Fibroblast of skin of right quadriceps (primary cell): ENCODE measurements around the gene SLC26A11.
"Not testable (repeated sequence)": the region's sequence is repeated elsewhere in the genome, so short reads cannot be mapped to it uniquely, and the experiment has no call there.

Source experiments
- DNase-seq: peaks from one replicate; pipeline ENCODE4 v3.0.0-alpha.2; 2013

SLC26A11 gene

DNA sequence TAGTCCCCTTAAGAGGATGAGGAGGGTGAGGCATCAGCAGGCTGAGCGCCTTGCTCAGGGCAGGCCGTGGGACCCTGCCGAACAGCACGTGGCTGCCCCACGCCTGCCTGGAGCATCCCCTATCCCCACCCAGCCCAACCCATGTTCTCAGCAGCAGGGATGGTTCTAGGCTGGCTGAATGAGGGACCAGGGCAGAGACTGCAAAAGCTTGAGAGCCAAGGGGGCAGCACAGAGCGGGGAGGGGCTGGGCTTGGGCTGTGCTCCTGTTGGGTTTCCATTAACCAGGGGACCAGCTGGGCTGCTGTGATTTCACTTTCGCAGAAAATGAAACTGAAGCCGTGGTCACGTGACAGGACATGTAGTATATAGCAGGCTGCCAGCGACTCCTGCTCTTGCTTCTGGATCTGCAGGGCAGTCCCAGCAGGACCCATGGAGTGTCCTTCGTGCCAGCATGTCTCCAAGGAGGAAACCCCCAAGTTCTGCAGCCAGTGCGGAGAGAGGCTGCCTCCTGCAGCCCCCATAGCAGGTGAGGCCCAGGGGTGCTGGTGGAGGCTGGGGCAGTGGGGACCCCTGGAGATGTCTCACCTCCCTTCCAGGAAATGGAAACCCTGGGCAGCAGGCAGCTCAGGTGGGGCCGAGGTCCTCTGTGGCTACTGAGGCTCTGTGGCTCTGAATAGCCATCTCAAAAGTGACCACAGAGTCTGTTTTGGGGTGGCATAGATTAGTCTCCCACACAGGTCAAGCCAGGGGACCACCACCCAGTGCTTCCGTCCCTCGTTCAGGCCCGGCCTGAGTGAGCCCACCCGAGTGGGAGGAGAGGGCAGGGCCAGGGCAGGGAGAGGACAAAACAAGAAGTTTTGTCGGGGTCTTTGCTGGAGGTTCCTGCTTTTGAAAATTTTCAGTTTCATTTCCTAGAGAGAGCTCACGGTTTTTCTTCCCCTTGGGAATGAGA lies 43.3 kb downstream of the SLC26A11 start:
- DNase-seq: peak; percentile 82

DNA sequence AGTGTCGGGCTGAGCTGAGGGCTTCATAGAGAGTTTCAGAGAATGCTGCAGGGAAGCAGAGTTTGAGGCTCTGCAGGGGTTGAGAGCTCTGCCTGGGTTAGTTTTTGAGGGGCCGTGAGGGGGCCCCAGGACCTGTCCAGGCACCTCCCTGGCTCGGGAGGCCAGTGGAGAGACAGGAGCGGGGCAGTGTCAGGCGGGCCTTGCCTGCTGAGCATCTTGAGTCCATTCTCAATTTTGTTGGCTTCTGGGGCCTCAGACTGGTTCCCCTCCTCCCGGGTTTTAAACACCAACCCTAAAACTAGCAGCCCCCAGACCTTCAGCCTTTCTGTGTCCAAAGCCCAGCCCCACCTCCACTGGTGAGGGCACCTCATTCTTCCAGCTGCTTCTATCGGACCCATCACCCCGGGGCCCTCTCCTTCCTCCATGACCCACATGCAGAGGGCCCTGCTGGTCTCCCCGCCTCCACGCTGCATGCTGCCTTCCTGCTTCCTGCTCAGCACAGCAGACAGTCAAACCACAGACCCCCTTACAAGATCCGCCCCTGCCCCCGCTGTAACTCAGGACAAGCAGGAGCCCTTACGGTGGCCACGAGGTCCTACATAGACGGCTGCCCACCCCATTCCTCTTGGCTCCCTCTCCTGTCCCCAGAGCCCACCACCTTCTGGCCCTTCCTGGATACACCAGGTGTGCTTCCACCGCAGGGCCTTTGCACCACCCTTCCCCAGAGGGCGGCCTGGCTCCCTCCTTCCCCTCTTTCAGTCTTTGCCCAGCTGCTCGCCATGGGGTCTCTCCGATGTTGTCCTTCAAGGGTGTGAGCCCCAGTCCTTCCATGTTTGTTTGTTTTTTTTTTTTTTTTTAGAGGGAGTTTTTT lies 44.2 kb downstream of the SLC26A11 start:
- DNase-seq: no peak

DNA sequence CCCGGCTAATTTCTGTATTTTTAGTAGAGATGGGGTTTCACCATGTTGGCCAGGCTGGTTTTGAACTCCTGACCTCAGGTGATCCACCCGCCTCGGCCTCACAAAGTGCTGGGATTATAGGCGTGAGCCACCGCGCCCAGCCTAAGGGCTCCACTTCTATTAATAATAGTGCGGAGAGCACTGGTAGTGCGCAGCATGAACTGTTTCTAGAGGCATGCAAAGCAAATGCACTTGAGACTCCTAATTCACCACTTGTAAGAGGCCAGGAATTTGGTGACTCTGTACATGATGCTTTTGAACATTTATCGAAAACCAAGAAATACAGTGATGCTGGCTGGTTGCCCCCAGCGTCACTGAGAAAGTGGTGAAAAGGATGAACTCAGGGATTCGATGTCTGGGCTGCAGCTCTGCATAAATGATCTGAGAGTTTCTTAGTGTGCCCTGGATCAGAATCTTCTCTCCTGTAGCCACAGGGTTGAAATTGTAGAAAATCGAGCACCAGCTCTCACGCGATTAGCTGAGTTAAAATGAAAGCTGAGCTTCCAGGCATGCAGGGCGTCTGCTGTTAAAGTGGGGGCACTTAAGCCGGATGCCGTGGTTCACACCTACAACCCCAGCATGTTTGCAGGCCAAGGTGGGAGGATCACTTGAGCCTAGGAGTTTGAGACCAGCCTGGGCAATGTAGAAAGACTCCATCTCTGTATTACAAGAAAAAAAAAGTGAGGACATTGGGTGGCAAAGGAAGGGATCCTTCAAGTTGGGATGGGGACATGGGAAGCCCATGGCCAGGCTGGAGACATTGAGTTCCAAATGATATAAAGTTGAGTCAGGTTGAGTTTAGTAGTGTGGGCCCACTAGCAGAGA lies 45.2 kb downstream of the SLC26A11 start:
- DNase-seq: no peak

DNA sequence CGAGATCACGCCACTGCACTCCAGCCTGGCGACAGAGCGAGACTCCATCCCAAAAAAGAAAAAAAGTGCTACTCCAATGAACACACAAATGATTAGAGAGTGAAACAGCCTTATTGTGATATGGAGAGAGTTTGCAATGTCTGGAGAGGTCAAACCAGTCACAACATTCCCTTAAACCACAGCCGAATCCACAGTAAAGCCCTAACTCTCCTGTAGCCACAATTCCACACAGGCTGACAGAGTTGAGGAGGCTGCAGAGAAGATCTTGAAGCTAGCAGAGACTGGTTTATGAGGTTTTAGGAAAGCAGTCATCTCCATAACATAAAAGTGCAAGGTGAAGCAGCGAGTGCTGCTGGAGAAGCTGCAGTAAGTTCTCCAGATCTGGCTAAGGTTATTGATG lies 47.2 kb downstream of the SLC26A11 start:
- DNase-seq: no peak

DNA sequence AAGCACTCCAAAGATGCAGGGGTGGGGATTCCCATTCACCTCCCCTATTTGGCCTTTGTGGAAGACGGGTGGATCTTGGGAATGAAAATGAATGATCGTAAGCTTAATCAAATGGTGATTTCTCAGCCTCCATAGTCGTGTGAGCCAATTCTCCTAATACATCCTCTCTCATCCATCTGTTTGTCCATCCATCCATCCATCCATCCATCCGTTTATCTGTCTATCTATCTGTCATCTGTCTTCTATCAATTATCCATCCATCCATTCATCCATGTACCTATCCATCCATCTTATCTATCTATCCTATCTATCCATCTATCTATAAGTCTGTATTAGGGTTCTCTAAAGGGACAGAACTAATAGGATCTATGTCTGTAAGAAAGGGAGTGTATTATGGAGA lies 48.2 kb downstream of the SLC26A11 start:
- no peak for DNase-seq

DNA sequence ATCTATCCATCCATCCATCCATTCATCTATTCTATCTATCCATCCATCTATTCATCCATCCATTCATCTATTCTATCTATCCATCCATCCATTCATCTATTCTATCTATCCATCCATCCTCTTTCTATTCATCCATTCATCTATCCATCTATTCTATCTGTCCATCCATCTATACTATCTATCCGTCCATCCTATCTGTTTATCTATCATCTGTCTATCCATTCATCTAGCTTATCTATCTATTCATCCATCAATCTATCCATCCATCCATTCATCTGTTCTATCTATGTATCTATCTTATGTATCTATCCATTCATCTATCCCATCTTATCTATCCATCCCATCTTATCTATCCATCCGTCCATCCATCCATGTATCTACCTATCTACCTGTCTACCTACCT lies 49.2 kb downstream of the SLC26A11 start:
- DNase-seq: no peak

DNA sequence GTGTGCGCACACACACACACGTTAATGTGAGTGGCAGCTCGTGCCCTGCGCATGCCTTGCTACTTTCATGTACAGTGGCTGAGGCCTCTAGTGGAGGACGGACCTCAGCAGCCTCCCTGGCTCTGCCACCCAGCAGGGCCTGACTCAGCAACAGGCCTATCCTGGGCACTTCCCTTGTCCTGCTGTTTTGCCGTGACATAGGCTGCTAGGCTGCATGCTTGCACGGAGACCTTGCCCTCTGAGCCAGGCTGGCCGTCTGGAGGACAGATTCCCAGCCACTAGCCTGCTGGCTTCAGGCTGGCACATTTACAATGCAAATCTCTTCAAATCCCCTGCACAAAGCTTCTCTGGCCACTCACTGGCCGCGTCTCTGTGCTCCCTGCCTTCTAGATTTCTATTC lies 49.9 kb downstream of the SLC26A11 start:
- DNase-seq: no peak

DNA sequence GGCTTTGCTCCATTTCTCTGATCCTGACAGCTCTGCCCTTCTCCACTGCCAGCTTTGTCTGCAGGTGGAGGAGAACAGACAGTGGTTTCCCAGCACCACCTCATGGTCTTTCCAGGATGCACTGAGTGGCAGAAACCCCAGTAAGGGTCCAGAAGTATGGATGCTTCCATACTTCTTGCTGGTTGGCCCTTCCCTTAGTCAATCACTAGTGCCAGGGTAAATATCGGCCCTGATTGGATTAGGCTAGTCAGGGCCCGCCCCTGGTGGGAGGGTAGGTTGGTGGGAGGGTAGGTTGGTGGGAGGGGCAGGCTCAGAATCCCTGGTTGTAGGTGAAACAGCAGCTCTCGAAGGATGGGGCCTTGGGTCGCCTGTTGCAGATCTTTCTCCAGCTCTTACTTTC lies 50.6 kb downstream of the SLC26A11 start:
- DNase-seq: peak; percentile 34

DNA sequence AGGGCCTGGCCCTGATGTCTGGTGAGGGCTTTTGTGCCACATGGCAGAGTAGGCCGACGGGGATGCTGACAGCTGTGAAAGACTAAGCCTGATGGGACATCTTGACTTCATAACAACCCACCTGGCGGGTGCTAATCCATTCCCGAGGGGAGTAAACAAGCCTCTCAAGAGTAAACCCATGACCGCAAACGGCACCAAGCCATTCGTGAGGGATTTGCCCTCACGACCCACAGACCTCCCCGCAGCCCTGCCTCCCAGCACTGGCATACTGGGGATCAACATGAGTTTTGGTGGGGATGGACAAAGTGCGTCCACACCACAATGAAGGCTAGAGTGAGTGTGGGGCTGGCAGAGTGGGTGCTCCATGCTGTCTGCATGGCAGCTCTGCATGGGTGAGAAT lies 52.1 kb downstream of the SLC26A11 start:
- DNase-seq: no peak

DNA sequence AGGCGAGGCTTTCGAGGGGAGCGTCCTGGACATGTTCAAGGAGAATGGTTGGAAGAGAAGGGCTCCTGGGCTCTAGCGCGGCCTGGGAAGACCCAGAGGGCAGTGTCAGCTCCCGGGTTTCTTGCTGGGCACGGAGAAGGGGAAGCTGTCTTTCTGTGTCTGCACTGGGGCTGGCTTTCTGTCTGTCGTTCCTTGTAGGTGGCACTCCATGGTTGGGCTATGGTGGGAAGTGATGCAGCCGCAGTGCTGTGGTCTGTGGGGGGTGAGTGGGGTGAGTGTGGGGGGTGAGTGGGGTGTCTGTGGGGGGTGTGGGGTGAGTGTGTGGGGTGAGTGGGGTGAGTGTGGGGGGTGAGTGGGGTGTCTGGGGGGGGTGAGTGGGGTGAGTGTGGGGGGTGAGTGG lies 54.1 kb downstream of the SLC26A11 start:
- no peak for DNase-seq

DNA sequence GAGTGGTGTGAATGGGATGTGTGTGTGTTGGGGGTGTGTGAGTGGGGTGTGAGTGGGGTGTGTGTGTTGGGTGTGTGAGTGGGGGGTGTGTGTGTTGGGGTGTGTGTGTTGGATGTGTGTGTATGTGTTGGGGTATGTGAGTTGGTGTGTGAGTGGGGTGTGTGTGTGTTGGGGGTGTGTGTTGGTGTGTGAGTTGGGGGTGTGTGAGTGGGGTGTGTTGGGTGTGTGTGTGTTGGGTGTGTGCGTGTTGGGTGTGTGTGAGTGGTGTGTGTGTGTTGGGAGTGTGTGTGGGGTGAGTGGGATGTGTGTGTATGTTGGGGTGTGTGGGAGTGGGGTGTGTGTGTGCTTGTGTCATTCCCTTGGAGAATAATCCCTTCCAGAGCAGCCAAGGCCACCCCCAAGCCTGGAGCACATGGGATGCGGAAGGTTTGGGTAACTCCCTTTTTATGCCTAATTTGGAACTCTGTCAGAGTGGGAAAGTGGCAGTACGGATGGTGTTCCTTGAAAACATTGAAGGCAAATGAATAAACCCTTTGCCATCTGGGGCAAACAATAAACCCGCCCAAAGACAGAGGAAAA lies 54.7 kb downstream of the SLC26A11 start:
- no peak for DNase-seq

DNA sequence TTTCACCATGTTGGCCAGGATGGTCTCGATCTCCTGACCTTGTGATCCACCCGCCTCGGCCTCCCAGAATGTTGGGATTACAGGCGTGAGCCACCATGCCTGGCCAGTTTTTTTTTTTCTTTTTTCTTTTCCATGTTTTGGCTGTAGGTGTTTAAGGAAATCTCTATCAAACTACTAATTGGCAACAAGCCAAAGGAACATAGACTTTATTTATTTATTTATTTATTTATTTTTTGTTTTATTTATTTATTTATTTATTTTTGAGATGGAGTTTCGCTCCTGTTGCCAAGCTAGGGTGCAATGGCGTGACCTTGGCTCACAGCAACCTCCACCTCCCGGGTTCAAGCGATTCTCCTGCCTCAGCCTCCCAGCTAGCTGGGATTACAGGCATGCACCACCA lies 55.6 kb downstream of the SLC26A11 start:
- DNase-seq: not testable (repeated sequence)

DNA sequence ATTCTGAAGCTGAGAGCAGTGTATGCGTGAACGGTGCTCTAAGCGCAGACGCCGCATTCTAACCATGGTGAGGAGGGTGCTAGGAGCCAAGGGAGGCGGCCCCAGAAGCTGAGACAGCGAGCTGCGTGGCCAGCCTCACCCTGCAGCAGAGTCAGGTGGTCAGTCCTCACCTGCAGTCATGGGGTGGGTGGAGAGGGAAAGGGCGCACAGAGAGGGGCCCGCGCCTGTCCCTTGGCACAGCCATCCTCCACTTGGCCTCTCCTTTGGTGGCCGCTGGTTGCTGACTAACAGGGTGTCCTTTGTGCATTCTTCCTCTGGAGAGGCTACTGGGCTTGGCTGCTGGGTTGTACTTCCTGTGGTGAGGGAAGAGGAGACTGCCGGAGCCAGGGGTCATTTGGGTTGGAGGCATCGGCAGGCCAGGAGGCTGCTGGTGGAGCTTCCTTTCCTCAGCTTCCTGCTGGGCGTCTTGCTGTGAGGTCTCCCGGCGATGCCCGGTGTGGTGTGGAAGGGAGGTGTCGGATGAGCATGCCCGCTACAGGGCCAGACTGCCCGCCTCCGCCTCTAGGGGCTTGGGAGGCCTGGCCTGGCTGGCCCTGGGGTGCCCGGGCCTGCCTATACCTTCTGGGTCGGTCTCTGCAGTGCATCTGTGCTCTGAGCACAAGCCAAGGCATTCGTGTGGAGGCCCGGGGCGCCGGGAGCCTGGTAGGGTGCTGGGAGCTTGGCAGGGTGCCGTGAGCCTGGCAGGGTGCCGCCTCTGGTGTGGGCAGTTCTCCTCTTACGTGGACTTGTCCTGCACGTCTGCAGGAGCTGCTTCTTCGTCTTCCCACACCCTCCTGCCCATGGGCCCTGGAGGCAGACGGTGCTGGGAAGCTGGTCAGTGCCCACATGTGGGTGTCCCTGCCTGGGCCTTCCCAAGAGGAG lies 57.8 kb downstream of the SLC26A11 start:
- no peak for DNase-seq

DNA sequence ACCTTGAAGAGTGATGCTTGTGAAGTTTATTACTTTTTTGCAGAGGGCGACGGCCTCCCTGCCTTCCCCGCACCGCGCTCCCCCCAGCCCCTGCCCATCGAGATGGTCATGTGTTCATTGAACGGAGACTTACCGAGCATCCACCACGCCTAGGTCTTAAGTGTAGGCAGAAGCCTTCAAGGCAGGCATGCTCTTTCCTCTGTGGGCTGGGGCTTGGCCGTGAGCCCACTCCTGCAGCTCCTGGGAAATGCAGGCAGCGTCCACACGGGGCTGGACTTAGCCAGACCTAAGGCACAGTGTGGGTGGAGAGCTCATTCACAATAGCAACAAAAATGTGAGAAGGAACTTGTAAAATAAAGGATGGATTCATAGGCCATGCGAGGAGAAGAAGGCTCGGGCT lies 59.7 kb downstream of the SLC26A11 start:
- no peak for DNase-seq

DNA sequence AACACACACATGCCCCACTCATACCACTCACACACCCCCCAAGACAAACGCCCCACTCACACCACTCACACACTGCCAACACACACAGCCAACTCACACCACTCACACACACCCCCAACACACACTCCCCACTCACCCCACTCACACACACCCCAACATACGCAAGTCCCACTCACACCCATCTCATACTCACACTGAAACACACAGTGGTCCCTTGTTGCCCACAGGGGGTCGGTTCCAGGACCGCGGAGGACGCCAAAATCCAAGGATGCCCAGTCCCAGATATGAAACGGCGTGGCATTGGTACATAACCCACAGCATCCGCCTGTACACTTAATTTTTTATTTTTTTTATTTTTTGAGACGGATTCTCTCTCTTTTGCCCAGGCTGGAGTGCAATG lies 61.3 kb downstream of the SLC26A11 start:
- DNase-seq: no peak

DNA sequence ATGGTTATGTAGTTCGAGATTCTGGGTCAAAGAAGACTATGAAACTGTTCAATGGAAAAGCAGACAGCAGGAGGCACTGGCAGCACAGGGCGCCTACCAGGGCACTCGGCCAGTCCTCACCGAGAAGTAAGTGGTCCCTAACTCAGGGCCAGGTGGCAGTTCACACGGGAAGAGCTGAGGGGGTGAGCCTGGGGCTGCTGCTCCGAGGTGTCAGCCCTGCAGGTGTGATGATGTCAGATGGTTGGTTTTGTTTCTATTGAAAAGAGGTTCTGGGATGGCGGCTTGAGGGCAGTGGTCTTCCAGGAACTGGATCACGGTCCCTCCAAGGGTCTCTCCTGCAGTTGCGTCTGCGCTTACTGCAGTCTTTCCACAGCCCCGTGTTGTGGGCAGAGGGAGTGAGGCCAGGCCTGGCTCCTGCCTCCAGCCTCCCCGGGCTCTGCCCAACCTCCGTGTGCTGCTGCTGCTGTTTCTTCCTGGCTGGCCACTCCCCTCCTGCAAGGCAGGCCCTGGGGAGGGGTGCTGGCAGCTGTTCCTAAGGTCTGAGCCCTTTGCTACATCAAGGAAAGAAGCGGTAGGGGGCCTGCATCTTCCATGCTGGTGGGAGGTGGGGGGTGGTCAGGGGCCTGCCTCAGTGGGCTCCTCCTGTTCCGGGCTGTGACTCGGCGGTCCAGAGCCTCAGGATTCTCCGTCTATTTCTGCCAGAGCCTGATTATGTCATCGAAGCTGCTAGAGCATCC lies 63.1 kb downstream of the SLC26A11 start:
- no peak for DNase-seq

DNA sequence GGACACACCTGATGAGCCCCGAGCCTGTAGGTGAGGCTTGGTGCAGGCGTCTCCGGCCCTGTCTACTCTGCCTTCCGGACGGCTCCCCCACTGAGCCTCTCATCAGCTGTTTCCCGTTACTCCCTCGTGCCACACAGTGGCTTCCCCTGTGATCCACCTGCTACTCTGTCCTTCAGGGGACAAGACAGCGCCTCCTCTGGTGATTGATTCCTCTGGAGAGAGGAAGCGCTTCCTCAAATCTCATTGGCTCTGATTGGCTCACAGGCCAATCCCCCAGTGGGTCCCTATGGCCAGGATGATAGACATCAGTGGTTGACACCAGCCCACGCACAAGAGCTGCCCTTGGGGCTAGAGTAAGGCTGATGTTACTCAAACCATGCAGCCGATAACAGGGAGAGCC lies 64.4 kb downstream of the SLC26A11 start:
- DNase-seq: no peak

DNA sequence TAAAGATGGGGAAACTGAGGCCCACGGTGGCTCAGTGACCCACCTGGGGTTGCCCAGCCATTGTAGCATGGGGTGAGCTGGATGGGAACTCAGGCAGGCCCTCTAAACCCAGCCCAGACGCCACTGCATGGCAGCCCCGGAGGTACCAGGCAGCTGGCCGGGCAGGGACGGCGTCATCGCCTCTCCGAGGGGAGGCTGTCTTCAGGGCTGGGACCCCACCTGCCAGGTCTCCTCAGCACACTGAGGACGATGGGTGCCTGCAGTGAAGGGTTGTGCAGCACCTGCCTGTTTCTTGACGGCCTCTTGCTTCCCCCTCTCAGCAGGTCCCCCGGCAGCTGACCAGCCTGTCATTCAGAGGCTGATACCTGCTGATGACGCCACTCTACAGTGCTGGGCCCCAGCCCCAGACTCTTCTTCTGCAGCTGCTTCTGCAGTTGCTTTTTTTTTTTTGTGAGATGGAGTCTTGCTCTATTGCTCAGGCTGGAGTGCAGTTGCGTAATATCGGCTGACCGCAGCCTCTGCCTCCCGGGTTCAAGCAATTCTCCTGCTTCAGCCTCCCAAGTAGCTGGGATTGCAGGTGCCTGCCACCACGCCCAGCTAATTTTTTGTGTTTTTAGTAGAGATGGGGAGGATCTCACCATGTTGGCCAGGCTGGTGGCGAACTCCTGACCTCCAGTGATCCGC lies 65.2 kb downstream of the SLC26A11 start:
- no peak for DNase-seq

DNA sequence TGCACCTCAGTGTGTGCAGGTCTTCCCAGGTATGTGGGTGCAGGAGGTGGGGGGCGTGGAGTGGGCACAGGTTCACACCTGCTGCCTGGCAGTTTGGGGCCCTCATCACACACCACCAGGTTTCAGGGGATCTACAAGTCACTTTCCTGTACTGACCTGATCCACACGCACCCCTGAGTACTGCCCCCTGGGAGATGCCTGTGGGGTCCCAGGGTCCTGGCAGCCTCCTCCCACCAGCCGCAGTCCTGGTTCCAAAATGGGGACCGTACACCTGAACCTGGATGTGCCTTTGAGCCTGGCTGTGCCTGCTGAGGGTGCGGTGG lies 66.4 kb downstream of the SLC26A11 start:
- DNase-seq: no peak

DNA sequence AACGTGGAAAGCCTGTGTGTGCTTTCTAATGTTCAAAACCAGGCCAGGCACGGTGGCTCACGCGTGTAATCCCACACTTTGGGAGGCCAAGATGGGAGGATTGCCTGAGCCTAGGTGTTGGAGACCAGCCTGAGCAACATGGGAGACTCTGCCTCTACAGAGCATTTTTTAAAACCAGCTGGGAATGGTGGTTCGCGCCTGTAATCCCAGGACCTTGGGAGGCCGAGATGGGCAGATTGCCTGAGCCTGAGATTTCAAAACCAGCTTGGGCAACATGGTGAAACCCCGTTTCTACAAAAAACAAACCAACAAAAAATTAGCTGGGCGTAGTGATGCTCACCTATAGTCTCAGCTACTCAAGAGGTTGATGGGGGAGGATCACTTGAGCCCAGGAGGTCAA lies 66.8 kb downstream of the SLC26A11 start:
- no peak for DNase-seq
